Measurements from ENCODE around the gene ATG13. TPM values are rescaled to one million over a fixed set of nuclear protein-coding genes. Genes with fewer than 3 reads are reported as not detected.

ATG13 gene
- total RNA-seq, 2 donors from 2014 or later = 54.5 to 80.2 TPM

DNA sequence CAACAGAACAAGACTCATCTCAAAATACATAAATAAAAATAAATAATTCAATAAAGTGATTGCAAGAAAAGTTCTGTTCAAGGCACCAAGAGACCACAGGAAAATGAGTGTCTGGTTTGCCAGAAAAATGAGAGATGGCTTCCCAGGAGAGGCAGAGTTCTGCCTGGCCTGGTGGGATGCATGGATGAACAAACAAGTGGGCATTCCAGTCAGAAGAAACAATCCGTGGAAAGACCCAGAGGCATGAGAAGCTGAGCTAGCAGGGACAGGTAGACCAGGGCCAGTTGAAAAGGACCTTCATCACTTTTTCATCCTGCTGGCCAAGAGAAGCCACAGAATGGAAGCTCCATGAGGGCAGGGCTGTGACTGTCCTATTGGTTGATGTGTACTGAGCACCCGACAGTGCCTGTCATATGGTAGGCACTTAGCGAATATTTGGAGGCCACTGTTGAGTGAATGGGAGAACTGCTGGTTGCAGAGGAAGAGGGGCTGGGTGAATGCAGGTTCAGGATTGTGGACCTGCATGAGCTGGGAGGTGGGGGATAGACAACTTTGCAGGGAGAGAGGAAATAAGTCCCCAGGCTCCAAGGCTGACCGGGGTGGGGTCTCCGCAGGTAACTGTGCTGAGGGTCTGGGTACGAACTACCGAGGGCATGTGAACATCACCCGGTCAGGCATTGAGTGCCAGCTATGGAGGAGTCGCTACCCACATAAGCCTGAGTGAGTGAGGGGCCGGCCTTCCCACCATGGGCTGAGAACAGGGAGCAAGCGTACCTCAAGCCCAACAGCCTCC lies 105.4 kb downstream of the ATG13 start:
- TF ChIP-seq, protein P1, sequence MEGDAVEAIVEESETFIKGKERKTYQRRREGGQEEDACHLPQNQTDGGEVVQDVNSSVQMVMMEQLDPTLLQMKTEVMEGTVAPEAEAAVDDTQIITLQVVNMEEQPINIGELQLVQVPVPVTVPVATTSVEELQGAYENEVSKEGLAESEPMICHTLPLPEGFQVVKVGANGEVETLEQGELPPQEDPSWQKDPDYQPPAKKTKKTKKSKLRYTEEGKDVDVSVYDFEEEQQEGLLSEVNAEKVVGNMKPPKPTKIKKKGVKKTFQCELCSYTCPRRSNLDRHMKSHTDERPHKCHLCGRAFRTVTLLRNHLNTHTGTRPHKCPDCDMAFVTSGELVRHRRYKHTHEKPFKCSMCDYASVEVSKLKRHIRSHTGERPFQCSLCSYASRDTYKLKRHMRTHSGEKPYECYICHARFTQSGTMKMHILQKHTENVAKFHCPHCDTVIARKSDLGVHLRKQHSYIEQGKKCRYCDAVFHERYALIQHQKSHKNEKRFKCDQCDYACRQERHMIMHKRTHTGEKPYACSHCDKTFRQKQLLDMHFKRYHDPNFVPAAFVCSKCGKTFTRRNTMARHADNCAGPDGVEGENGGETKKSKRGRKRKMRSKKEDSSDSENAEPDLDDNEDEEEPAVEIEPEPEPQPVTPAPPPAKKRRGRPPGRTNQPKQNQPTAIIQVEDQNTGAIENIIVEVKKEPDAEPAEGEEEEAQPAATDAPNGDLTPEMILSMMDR (IDR thresholded peaks at IDR 0.05) = no peak
- DNase-seq (ENCODE audit: low spot score) = no peak
- H3K27me3 ChIP-seq = no peaks in the 10 kb centered on the region
- no peak overlapping the region for H3K27ac ChIP-seq
- H3K36me3 ChIP-seq = no peaks in the 10 kb centered on the region
- no peaks in the 10 kb centered on the region for H3K9me3 ChIP-seq
- no peak overlapping the region for H3K4me3 ChIP-seq
- no peaks in the 10 kb centered on the region for H3K4me1 ChIP-seq

DNA sequence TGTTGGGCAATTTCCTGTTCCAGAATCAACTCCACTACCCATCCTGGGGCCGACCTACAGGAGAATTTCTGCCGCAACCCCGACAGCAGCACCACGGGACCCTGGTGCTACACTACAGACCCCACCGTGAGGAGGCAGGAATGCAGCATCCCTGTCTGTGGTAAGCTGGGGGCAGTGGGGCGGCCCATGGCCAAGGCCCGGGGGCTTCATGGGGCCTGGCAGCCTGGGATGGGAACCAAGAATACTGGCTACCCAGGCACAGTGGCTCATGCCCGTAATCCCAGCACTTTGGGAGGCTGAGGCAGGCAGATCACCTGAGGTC lies 106.0 kb downstream of the ATG13 start:
- Histone ChIP-seq H3K4me1 (no peaks in the 10 kb centered on the region), H3K4me3 (no peak overlapping the region), H3K27ac (no peak overlapping the region), H3K27me3 (no peaks in the 10 kb centered on the region), H3K36me3 (no peaks in the 10 kb centered on the region), H3K9me3 (no peaks in the 10 kb centered on the region)
- DNase-seq (ENCODE audit: low spot score) = no peak
- TF ChIP-seq, protein P1 (IDR thresholded peaks at IDR 0.05) = no peak

DNA sequence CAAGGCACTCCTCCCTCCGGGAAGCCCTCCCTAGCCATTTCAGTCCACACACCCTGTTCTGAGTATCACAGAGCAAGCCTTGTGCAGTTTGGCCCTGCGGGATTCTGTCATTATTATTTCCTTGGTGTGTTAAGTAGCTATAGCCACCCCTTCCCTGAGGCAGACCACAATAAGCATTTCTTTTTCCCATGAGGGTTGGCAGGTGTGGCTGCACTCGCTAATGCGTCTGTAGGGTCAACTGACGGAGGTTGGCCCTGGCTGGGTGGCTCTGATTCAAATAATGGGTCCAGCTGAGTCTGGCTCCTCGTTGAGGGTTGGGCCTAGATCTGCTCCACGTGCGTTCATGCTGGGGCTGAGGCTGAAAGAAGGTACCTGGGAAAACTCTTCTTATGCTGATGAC lies 106.7 kb downstream of the ATG13 start:
- Histone ChIP-seq H3K27ac (no peak overlapping the region), H3K4me1 (no peaks in the 10 kb centered on the region), H3K9me3 (no peaks in the 10 kb centered on the region), H3K36me3 (no peaks in the 10 kb centered on the region), H3K27me3 (no peaks in the 10 kb centered on the region), H3K4me3 (no peak overlapping the region)
- TF ChIP-seq, protein P1 (IDR thresholded peaks at IDR 0.05) = no peak
- DNase-seq (ENCODE audit: low spot score) = no peak

Other genes with a start within 250 kb of the ATG13 start
- 10 to 100 TPM; 11.9 to 26.4 TPM for gene MDK, start 235.9 kb upstream of the ATG13 start, total RNA-seq
- gene CHRM4, start 225.8 kb upstream of the ATG13 start, total RNA-seq = under 1 TPM in 1 of 2 donors, not detected in 1; 0.28 TPM
- 10 to 100 TPM; 16.8 to 22.0 TPM for gene AMBRA1, start 23.5 kb upstream of the ATG13 start, total RNA-seq
- gene HARBI1, start 326 bp upstream of the ATG13 start, total RNA-seq = 1 to 10 TPM; 2.3 to 3.3 TPM
- gene ARHGAP1, start 83.1 kb downstream of the ATG13 start, total RNA-seq = 100 to 1,000 TPM in 1 of 2 donors, 10 to 100 TPM in 1; 88.1 to 117 TPM
- 1 to 10 TPM; 6.0 to 9.6 TPM for gene ZNF408, start 83.5 kb downstream of the ATG13 start, total RNA-seq
- gene F2, start 101.7 kb downstream of the ATG13 start, total RNA-seq = not detected
- gene CKAP5, start 228.7 kb downstream of the ATG13 start, total RNA-seq = 10 to 100 TPM; 30.9 to 43.2 TPM